Hematopoietic multipotent progenitor cell (in vitro differentiated cells): ENCODE measurements around the gene AIFM3. TPM values are rescaled to one million over a fixed set of nuclear protein-coding genes. Genes with fewer than 3 reads are reported as not detected.
A peak's percentile ranks its signal among the peaks of the same experiment; 100 is the strongest.
"Not testable (repeated sequence)": the region's sequence is repeated elsewhere in the genome, so short reads cannot be mapped to it uniquely, and the experiment has no call there.

Experiments used
- DNase-seq, 3 donors: peaks; one replicate each; pipeline ENCODE4 v3.0.0-alpha.2; 2011 to 2015; ENCODE audit warnings: low read depth in 2 of 3, low spot score in 2 of 3
- total RNA-seq: library from RNA; depleted of rRNA; stranded (reverse); fragments of >200 nt; gene quantifications from one replicate; pipeline ENCODE4 v1.2.3, GENCODE V29; 2012

The AIFM3 gene
- total RNA-seq, 1 donor = 1.6 TPM

- no peak for DNase-seq
These were observed 9.9 kb upstream of the AIFM3 start for GRCh38 chr22:20957102-20957682.

GRCh38 chr22:20957683-20958431 is 9.2 kb upstream of the AIFM3 start:
- DNase-seq = no peak

- DNase-seq = no peak
These were observed 7.2 kb upstream of the AIFM3 start for GRCh38 chr22:20959578-20960461.

- DNase-seq = no peak
These were observed 6.4 kb upstream of the AIFM3 start for GRCh38 chr22:20960609-20961008.

- no peak for DNase-seq
These were observed 4.5 kb upstream of the AIFM3 start for GRCh38 chr22:20962491-20962945.

GRCh38 chr22:20963201-20964052 is 3.6 kb upstream of the AIFM3 start:
- no peak for DNase-seq

- DNase-seq = no peak
These were observed 2.8 kb upstream of the AIFM3 start for GRCh38 chr22:20964090-20964798.

- DNase-seq = no peak
These were observed 2.3 kb upstream of the AIFM3 start for GRCh38 chr22:20964799-20965103.

GRCh38 chr22:20965104-20965887 is 1.8 kb upstream of the AIFM3 start:
- DNase-seq = no peak

- DNase-seq = no peak
These were observed 883 bp upstream of the AIFM3 start for GRCh38 chr22:20965888-20966855.

- no peak for DNase-seq
These were observed 699 bp downstream of the AIFM3 start for GRCh38 chr22:20967697-20968211.

GRCh38 chr22:20968281-20968977 is 1.4 kb downstream of the AIFM3 start:
- DNase-seq = peak in 1 of 3 donors; percentile 32

- DNase-seq = no peak
These were observed 4.0 kb downstream of the AIFM3 start for GRCh38 chr22:20970939-20971657.

GRCh38 chr22:20972014-20972694 is 5.1 kb downstream of the AIFM3 start:
- not testable (repeated sequence) for DNase-seq

- no peak for DNase-seq
These were observed 6.0 kb downstream of the AIFM3 start for GRCh38 chr22:20972933-20973577.
